Measurements from ENCODE around the gene HEBP1.

- TF ChIP-seq EZH2phosphoT487 (IDR thresholded peaks at IDR 0.05; ENCODE audit: low read depth) (no peak), CTCF (IDR thresholded peaks at IDR 0.05; ENCODE audit: low read depth, low read length) (no peak)
Observed at GRCh38 chr12:13011098-13011497, 11.0 kb upstream of the HEBP1 start.

Measured in OCI-LY3 (cell line).